ENCODE results near the gene HMG20B. TPM values are rescaled to one million over a fixed set of nuclear protein-coding genes. Genes with fewer than 3 reads are reported as not detected.
"Not testable (repeated sequence)": the region's sequence is repeated elsewhere in the genome, so short reads cannot be mapped to it uniquely, and the experiment has no call there.

The HMG20B gene
- polyA plus RNA-seq, 1 donor from 2014 or later, result 22.6 TPM

DNA sequence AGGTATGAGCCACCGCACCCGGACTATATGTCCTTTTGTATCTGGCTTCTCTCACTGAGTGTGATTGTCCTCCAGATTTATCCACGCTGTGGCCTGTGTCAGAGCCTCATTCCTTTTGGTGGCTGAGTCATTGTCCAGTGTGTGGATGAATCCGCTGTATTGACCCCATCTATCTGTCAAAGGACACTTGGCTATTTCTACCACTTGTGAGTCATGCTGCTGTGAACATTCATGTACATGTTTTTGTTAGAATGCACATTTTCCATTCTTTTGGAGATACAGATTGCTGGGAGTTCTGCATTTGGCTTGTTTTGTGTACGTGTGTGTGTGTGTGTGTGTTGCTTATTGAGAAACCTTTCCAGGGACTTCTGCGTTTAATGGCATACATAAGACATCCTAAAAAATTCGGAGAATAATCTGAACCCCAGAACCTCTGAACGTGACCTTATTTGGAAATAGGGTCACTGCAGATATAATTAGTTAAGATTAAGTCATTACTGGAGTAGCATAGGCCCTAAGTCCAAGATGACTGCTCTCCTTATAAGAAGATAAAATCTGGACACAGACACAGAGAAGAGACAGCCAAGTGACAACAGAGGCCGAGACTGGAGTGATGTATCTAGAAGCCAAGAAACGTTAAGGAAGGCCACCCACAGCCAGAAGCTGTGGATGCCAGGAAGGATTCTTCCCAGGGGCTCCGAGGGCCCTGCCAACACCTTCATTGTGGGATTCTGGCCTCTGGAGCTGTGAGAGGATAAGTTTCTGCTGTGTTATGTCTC lies 7.6 kb downstream of the HMG20B start:
- no peak overlapping the region for H3K9ac ChIP-seq (ENCODE audit: low read length)
- no peak overlapping the region for H2AFZ ChIP-seq (ENCODE audit: low read depth, low read length)
- H3K9me3 ChIP-seq (ENCODE audit: low read length), result no peaks in the 10 kb centered on the region
- no peaks in the 10 kb centered on the region for H3K79me2 ChIP-seq (replicated peaks; ENCODE audit: insufficient read depth, low read length)
- H3K27ac ChIP-seq (ENCODE audit: low read length), result no peak overlapping the region
- peaks cover 6% of the 10 kb centered on the region for H3K27me3 ChIP-seq (ENCODE audit: insufficient read depth, low read depth, low read length)
- no peaks in the 10 kb centered on the region for H3K36me3 ChIP-seq (ENCODE audit: insufficient read depth, low read length)
- H4K20me1 ChIP-seq (ENCODE audit: insufficient read depth), result no peaks in the 10 kb centered on the region
- TF ChIP-seq, protein P1, sequence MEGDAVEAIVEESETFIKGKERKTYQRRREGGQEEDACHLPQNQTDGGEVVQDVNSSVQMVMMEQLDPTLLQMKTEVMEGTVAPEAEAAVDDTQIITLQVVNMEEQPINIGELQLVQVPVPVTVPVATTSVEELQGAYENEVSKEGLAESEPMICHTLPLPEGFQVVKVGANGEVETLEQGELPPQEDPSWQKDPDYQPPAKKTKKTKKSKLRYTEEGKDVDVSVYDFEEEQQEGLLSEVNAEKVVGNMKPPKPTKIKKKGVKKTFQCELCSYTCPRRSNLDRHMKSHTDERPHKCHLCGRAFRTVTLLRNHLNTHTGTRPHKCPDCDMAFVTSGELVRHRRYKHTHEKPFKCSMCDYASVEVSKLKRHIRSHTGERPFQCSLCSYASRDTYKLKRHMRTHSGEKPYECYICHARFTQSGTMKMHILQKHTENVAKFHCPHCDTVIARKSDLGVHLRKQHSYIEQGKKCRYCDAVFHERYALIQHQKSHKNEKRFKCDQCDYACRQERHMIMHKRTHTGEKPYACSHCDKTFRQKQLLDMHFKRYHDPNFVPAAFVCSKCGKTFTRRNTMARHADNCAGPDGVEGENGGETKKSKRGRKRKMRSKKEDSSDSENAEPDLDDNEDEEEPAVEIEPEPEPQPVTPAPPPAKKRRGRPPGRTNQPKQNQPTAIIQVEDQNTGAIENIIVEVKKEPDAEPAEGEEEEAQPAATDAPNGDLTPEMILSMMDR (IDR thresholded peaks at IDR 0.05; ENCODE audit: poor library complexity, severe bottlenecking), result no peak
- no peak for TF ChIP-seq POLR2AphosphoS5 (IDR thresholded peaks at IDR 0.05)
- no peak for TF ChIP-seq TAF1 (IDR thresholded peaks at IDR 0.05; ENCODE audit: low read depth)
- no peak for TF ChIP-seq SMC3 (conservative IDR thresholded peaks at IDR 0.05; ENCODE audit: poor library complexity)
- no peak for TF ChIP-seq EP300 (conservative IDR thresholded peaks at IDR 0.05; ENCODE audit: poor library complexity, severe bottlenecking)
- no peak for TF ChIP-seq REST (IDR thresholded peaks at IDR 0.05; ENCODE audit: borderline replicate concordance)
- no peak for TF ChIP-seq RAD21 (conservative IDR thresholded peaks at IDR 0.05)
- no peak for TF ChIP-seq EZH2 (IDR thresholded peaks at IDR 0.05; ENCODE audit: borderline replicate concordance, insufficient read depth, low read length, poor library complexity, severe bottlenecking)
- TF ChIP-seq MXI1 (conservative IDR thresholded peaks at IDR 0.05; ENCODE audit: poor library complexity, severe bottlenecking), result no peak
- no peaks in the 10 kb centered on the region for H3K9me2 ChIP-seq (ENCODE audit: insufficient read depth, low read length)
- no peaks in the 10 kb centered on the region for H3F3A ChIP-seq (ENCODE audit: insufficient read depth, low read length, poor library complexity, severe bottlenecking)
- H3K4me3 ChIP-seq (ENCODE audit: low read length), result no peak overlapping the region
- no peak overlapping the region for H3K4me2 ChIP-seq (ENCODE audit: low read length)

DNA sequence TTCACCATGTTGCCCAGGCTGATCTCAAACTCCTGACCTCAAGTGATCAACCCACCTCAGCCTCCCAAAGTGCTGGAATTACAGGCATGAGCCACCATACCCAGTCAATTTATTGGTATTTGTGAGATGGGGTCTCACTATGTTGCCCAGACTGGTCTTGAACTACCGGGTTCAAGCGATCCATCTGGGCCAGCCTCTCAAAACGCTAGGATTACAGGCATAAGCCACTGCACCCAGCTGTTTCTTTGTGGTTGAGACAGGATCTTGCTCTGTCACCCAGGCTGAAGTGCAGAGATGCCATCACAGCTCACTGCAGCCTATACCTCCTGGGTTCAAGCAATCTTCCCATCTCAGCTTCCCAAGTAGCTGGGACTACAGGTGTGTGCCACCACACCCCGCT lies 9.0 kb downstream of the HMG20B start:
- H3F3A ChIP-seq (ENCODE audit: insufficient read depth, low read length, poor library complexity, severe bottlenecking); H3K36me3 ChIP-seq (ENCODE audit: insufficient read depth, low read length); H2AFZ ChIP-seq (ENCODE audit: low read depth, low read length); H3K27ac ChIP-seq (ENCODE audit: low read length); H3K4me2 ChIP-seq (ENCODE audit: low read length); H3K4me3 ChIP-seq (ENCODE audit: low read length); H4K20me1 ChIP-seq (ENCODE audit: insufficient read depth); H3K9me2 ChIP-seq (ENCODE audit: insufficient read depth, low read length); H3K9ac ChIP-seq (ENCODE audit: low read length); H3K9me3 ChIP-seq (ENCODE audit: low read length); H3K79me2 ChIP-seq (replicated peaks; ENCODE audit: insufficient read depth, low read length): not testable (repeated sequence)
- H3K27me3 ChIP-seq (ENCODE audit: insufficient read depth, low read depth, low read length), result peaks cover 19% of the 10 kb centered on the region

GRCh38 chr19:3584036-3584802 lies 11.5 kb downstream of the HMG20B start:
- not testable (repeated sequence) for H2AFZ ChIP-seq (ENCODE audit: low read depth, low read length); H3K36me3 ChIP-seq (ENCODE audit: insufficient read depth, low read length); H4K20me1 ChIP-seq (ENCODE audit: insufficient read depth); H3K4me3 ChIP-seq (ENCODE audit: low read length); H3K79me2 ChIP-seq (replicated peaks; ENCODE audit: insufficient read depth, low read length); H3K4me2 ChIP-seq (ENCODE audit: low read length); H3F3A ChIP-seq (ENCODE audit: insufficient read depth, low read length, poor library complexity, severe bottlenecking); H3K27ac ChIP-seq (ENCODE audit: low read length); H3K9ac ChIP-seq (ENCODE audit: low read length); H3K9me2 ChIP-seq (ENCODE audit: insufficient read depth, low read length); H3K9me3 ChIP-seq (ENCODE audit: low read length)
- H3K27me3 ChIP-seq (ENCODE audit: insufficient read depth, low read depth, low read length), result peaks cover 21% of the 10 kb centered on the region
